HUES6 (cell line): ENCODE measurements around the gene FXN.

ENCODE experiments used
- H3K27ac ChIP-seq: 2 replicates; pipeline ENCODE4 v1.7.0; 2013; ENCODE audit warnings: low read depth, mild to moderate bottlenecking, low read length, inconsistent platforms
- H3K27me3 ChIP-seq: 2 replicates; pipeline ENCODE4 v1.6.1; 2013; ENCODE audit warnings: low read length; ENCODE audit not compliant: control insufficient read depth, insufficient read depth
- H3K36me3 ChIP-seq: 2 replicates; pipeline ENCODE4 v1.6.1; 2013; ENCODE audit warnings: low read length; ENCODE audit not compliant: control insufficient read depth, insufficient read depth
- H3K4me1 ChIP-seq: 2 replicates; pipeline ENCODE4 v1.6.1; 2013; ENCODE audit warnings: low read length; ENCODE audit not compliant: control insufficient read depth, insufficient read depth
- H3K4me3 ChIP-seq: 2 replicates; pipeline ENCODE4 v1.5.1; 2013; ENCODE audit warnings: low read depth, low read length
- H3K9ac ChIP-seq: one replicate; pipeline ENCODE4 v1.6.1; 2013; ENCODE audit warnings: mild to moderate bottlenecking, low read length
- H3K9me3 ChIP-seq: 2 replicates; pipeline ENCODE4 v1.6.1; 2013; ENCODE audit warnings: low read depth, low read length; ENCODE audit not compliant: control insufficient read depth, insufficient read depth

FXN gene

GRCh38 chr9:69027355-69028097 lies 8.0 kb upstream of the FXN start:
- Histone ChIP-seq H3K9me3 (peaks cover 6% of the 10 kb centered on the region), H3K4me3 (no peak overlapping the region), H3K36me3 (no peaks in the 10 kb centered on the region), H3K4me1 (peaks cover 7% of the 10 kb centered on the region; the same call in 1 of the 2 replicates), H3K27me3 (no peaks in the 10 kb centered on the region), H3K27ac (no peak overlapping the region), H3K9ac (no peak overlapping the region)

- no peaks in the 10 kb centered on the region for H3K36me3 ChIP-seq
- no peak overlapping the region for H3K9ac ChIP-seq
- H3K9me3 ChIP-seq, result peaks cover 6% of the 10 kb centered on the region
- H3K27ac ChIP-seq, result no peak overlapping the region
- H3K4me3 ChIP-seq, result no peak overlapping the region
- no peaks in the 10 kb centered on the region for H3K27me3 ChIP-seq
- peaks cover 2% of the 10 kb centered on the region; the same call in 1 of the 2 replicates for H3K4me1 ChIP-seq
These were observed 6.8 kb upstream of the FXN start for GRCh38 chr9:69028754-69029153.

DNA sequence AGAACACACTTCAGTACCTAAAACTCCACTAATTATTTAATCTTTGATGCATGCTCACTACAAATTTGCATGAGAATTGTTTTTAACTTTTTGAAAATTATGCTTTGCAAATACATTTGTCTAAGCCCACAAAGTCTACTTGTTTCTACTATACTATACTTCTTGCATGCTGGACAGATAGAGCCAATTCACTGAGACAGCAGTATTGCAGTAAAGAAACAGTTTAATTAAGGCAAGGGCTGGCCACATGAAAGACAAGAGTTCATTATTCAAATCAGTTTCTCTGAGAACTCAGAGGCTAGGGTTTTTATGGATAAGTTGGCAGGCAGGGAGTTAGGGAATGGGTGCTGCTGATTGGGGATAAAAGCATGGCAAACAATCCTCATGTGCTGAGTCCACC lies 6.0 kb upstream of the FXN start:
- Histone ChIP-seq H3K27ac (no peak overlapping the region), H3K9me3 (peaks cover 6% of the 10 kb centered on the region), H3K4me3 (no peak overlapping the region), H3K27me3 (no peaks in the 10 kb centered on the region), H3K36me3 (no peaks in the 10 kb centered on the region), H3K9ac (no peak overlapping the region), H3K4me1 (no peaks in the 10 kb centered on the region)

GRCh38 chr9:69030851-69031645 lies 4.5 kb upstream of the FXN start:
- H3K36me3 ChIP-seq, result no peaks in the 10 kb centered on the region
- H3K27ac ChIP-seq, result no peak overlapping the region
- H3K4me1 ChIP-seq, result no peaks in the 10 kb centered on the region
- no peak overlapping the region for H3K9ac ChIP-seq
- no peak overlapping the region for H3K4me3 ChIP-seq
- no peaks in the 10 kb centered on the region for H3K27me3 ChIP-seq
- peaks cover 6% of the 10 kb centered on the region for H3K9me3 ChIP-seq

GRCh38 chr9:69034071-69034470 lies 1.5 kb upstream of the FXN start:
- Histone ChIP-seq H3K27ac (no peak overlapping the region), H3K4me3 (no peak overlapping the region), H3K4me1 (peaks cover 5% of the 10 kb centered on the region; the same call in 1 of the 2 replicates), H3K9me3 (peaks cover 6% of the 10 kb centered on the region), H3K36me3 (no peaks in the 10 kb centered on the region), H3K27me3 (no peaks in the 10 kb centered on the region), H3K9ac (no peak overlapping the region)

GRCh38 chr9:69036309-69036708 lies 757 bp downstream of the FXN start:
- H3K36me3 ChIP-seq, result no peaks in the 10 kb centered on the region
- H3K27me3 ChIP-seq, result no peaks in the 10 kb centered on the region
- H3K4me3 ChIP-seq, result peak overlapping the region; percentile 96
- peak overlapping the region; percentile 81; the same call in 1 of the 2 replicates for H3K27ac ChIP-seq
- H3K9me3 ChIP-seq, result no peaks in the 10 kb centered on the region; the same call in 1 of the 2 replicates
- H3K4me1 ChIP-seq, result peaks cover 5% of the 10 kb centered on the region; the same call in 1 of the 2 replicates
- peak overlapping the region; percentile 82 for H3K9ac ChIP-seq

- no peak overlapping the region for H3K27ac ChIP-seq
- H3K4me1 ChIP-seq, result peaks cover 9% of the 10 kb centered on the region; the same call in 1 of the 2 replicates
- peak overlapping the region; percentile 96 for H3K4me3 ChIP-seq
- H3K9ac ChIP-seq, result peak overlapping the region; percentile 82
- H3K36me3 ChIP-seq, result no peaks in the 10 kb centered on the region
- H3K27me3 ChIP-seq, result no peaks in the 10 kb centered on the region
- no peaks in the 10 kb centered on the region; the same call in 1 of the 2 replicates for H3K9me3 ChIP-seq
These were observed 1.2 kb downstream of the FXN start for GRCh38 chr9:69036799-69037198.

DNA sequence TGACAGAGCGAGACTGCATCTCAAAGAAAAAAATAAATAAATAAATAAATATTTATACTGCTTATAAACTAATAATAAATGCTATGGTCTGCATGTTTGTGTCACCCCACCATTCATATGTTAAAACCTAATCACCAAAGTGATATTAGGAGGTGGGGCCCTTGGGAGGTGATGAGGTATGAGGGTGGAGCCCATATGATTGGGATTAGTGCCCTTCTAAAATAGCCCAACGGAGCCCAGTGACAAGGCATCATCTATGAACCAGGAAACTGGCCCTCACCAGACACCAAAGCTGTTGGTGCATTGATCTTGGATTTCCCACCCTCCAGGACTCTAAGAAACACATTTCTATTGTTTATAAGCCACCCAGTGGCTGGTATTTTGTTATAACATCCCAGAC lies 5.1 kb downstream of the FXN start:
- no peaks in the 10 kb centered on the region; the same call in 1 of the 2 replicates for H3K9me3 ChIP-seq
- no peaks in the 10 kb centered on the region for H3K36me3 ChIP-seq
- H3K4me3 ChIP-seq, result no peak overlapping the region
- H3K4me1 ChIP-seq, result peaks cover 34% of the 10 kb centered on the region
- no peaks in the 10 kb centered on the region for H3K27me3 ChIP-seq
- H3K9ac ChIP-seq, result no peak overlapping the region
- no peak overlapping the region for H3K27ac ChIP-seq

- Histone ChIP-seq H3K9ac (no peak overlapping the region), H3K27me3 (no peaks in the 10 kb centered on the region), H3K4me1 (peaks cover 39% of the 10 kb centered on the region), H3K4me3 (no peak overlapping the region), H3K36me3 (peaks cover 30% of the 10 kb centered on the region), H3K9me3 (no peaks in the 10 kb centered on the region; the same call in 1 of the 2 replicates), H3K27ac (no peak overlapping the region)
These were observed 9.0 kb downstream of the FXN start for GRCh38 chr9:69044240-69045219.

- no peak overlapping the region for H3K4me3 ChIP-seq
- H3K27me3 ChIP-seq, result no peaks in the 10 kb centered on the region
- H3K27ac ChIP-seq, result no peak overlapping the region
- H3K9ac ChIP-seq, result no peak overlapping the region
- H3K9me3 ChIP-seq, result no peaks in the 10 kb centered on the region
- H3K36me3 ChIP-seq, result peaks cover 36% of the 10 kb centered on the region
- H3K4me1 ChIP-seq, result peaks cover 39% of the 10 kb centered on the region
These were observed 10.3 kb downstream of the FXN start for GRCh38 chr9:69045821-69046220.
